ENCODE results near the gene PHKB.

The PHKB gene

GRCh38 chr16:47734081-47734857 is 273.1 kb downstream of the PHKB start:
- no peak for FAIRE-seq

GRCh38 chr16:47734987-47735594 is 274.0 kb downstream of the PHKB start:
- FAIRE-seq = no peak

GRCh38 chr16:47750371-47750770 is 289.2 kb downstream of the PHKB start:
- no peak for FAIRE-seq

Measured in colon (tissue), 2 donors.